Right ventricle myocardium superior (tissue), 1 donor: Measurements from ENCODE around the gene TUT7. TPM values are rescaled to one million over a fixed set of nuclear protein-coding genes. Genes with fewer than 3 reads are reported as not detected.

Experiments used
- ATAC-seq: fragments of 200-7000 bp; cut with Tn5 transposase; one replicate; pipeline ENCODE4 v1.9.1; 2020; ENCODE audit warnings: mild to moderate bottlenecking; ENCODE audit not compliant: poor library complexity
- DNase-seq: peaks from one replicate; pipeline ENCODE4 v3.0.0-alpha.2; 2020
- intact Hi-C: fragments of 100-400 bp; cut with DNase I; formaldehyde crosslinking; loops from one replicate; pipeline ENCODE4 v1.11.2; 2022
- total RNA-seq: library from RNA; stranded (reverse); fragmentation: NEBNext Ultra II Directional; extraction: Animal tissue kit (Norgen Biotek cat#: 25700); gene quantifications from one replicate; pipeline ENCODE4 v1.2.1, GENCODE V29; 2021
- donor health status: DM: no; HTN: yes; CAD: no; lungs with severe emphysema.

The TUT7 gene
- total RNA-seq, 1 donor from 2014 or later, result 12.3 TPM

- no peak for DNase-seq
- ATAC-seq, result no peak
- intact Hi-C loops, result no loop called here
Measured at GRCh38 chr9:86352440-86353077, 1.7 kb downstream of the TUT7 start.

- intact Hi-C loops, result no loop called here
- ATAC-seq, result no peak
Measured at GRCh38 chr9:86351880-86352279, 2.3 kb downstream of the TUT7 start.

GRCh38 chr9:86350006-86350760 lies 4.0 kb downstream of the TUT7 start:
- intact Hi-C loops, result no loop called here
- no peak for DNase-seq
- ATAC-seq, result no peak

More at GRCh38 chr9:86351880-86352279, 2.3 kb downstream of the TUT7 start:
- DNase-seq, result no peak

- ATAC-seq, result no peak
- intact Hi-C loops, result no loop called here
- no peak for DNase-seq
Measured at GRCh38 chr9:86349271-86349670, 4.9 kb downstream of the TUT7 start.

- no peak for ATAC-seq
Measured at GRCh38 chr9:86347991-86348390, 6.2 kb downstream of the TUT7 start.

GRCh38 chr9:86344818-86345217 lies 9.4 kb downstream of the TUT7 start:
- no peak for DNase-seq
- no peak for ATAC-seq
- intact Hi-C loops, result no loop called here

More at GRCh38 chr9:86347991-86348390, 6.2 kb downstream of the TUT7 start:
- intact Hi-C loops, result no loop called here
- DNase-seq, result no peak

GRCh38 chr9:86342269-86342668 lies 11.9 kb downstream of the TUT7 start:
- DNase-seq (no peak), ATAC-seq (no peak)
- intact Hi-C loops, result no loop called here

- ATAC-seq (no peak), DNase-seq (no peak)
- intact Hi-C loops, result no loop called here
Measured at GRCh38 chr9:86341007-86341491, 13.2 kb downstream of the TUT7 start.

- DNase-seq (no peak), ATAC-seq (no peak)
- intact Hi-C loops, result no loop called here
Measured at GRCh38 chr9:86340356-86341006, 13.7 kb downstream of the TUT7 start.

- intact Hi-C loops, result no loop called here
- no peak for ATAC-seq
- DNase-seq, result no peak
Measured at GRCh38 chr9:86337469-86338108, 16.6 kb downstream of the TUT7 start.

GRCh38 chr9:86336058-86336457 lies 18.2 kb downstream of the TUT7 start:
- intact Hi-C loops, result no loop called here
- DNase-seq, result no peak
- ATAC-seq, result no peak

- DNase-seq (no peak), ATAC-seq (no peak)
- intact Hi-C loops, result no loop called here
Measured at GRCh38 chr9:86333651-86334050, 20.6 kb downstream of the TUT7 start.

- intact Hi-C loops, result no loop called here
- ATAC-seq, result no peak
- DNase-seq, result no peak
Measured at GRCh38 chr9:86330186-86330585, 24.0 kb downstream of the TUT7 start.

GRCh38 chr9:86329649-86330048 lies 24.6 kb downstream of the TUT7 start:
- ATAC-seq, result no peak
- no peak for DNase-seq
- intact Hi-C loops, result no loop called here

- ATAC-seq (no peak), DNase-seq (no peak)
- intact Hi-C loops, result no loop called here
Measured at GRCh38 chr9:86328156-86328555, 26.1 kb downstream of the TUT7 start.

GRCh38 chr9:86326536-86326935 lies 27.7 kb downstream of the TUT7 start:
- ATAC-seq, result no peak
- no peak for DNase-seq
- intact Hi-C loops, result no loop called here

GRCh38 chr9:86324901-86325300 lies 29.3 kb downstream of the TUT7 start:
- no peak for DNase-seq
- ATAC-seq, result no peak
- intact Hi-C loops, result no loop called here

GRCh38 chr9:86324308-86324707 lies 29.9 kb downstream of the TUT7 start:
- DNase-seq (no peak), ATAC-seq (no peak)
- intact Hi-C loops, result no loop called here

- DNase-seq, result no peak
- no peak for ATAC-seq
Measured at GRCh38 chr9:86322973-86323644, 31.1 kb downstream of the TUT7 start.

More at GRCh38 chr9:86322973-86323644, 31.1 kb downstream of the TUT7 start:
- intact Hi-C loops, result no loop called here
